HepG2 (cell line): Measurements from ENCODE around the gene PRDX5. TPM values are rescaled to one million over a fixed set of nuclear protein-coding genes. Genes with fewer than 3 reads are reported as not detected.
A peak's percentile ranks its signal among the peaks of the same experiment; 100 is the strongest.

ENCODE experiments used
- ATAC-seq: fragments of 200-7000 bp; cut with Tn5 transposase; 3 replicates; pipeline ENCODE4 v1.9.1; 2020; ENCODE audit warnings: mild to moderate bottlenecking, moderate library complexity
- BruUV-seq: library from RNA; stranded (reverse); fragments of 400-500 nt; replicated peaks from 2 replicates; lab custom pipeline; 2021; lab: Mats Ljungman, UMichigan
- CTCF ChIA-PET: fragments of 300-600 bp; formaldehyde crosslinking; extraction: SDS; loops from one replicate; lab custom pipeline; 2021; ENCODE audit warnings: low total read pairs, inconsistent platforms, low intra/inter-chr PET ratio; lab: Yijun Ruan, JAX
- POLR2A ChIA-PET: fragments of 350-600 bp; sonication (Branson Sonifier 250); formaldehyde crosslinking; loops from one replicate; lab custom pipeline; 2020; ENCODE audit warnings: antibody characterized with exemption, inconsistent platforms; lab: Yijun Ruan, JAX
- DNase-seq: peaks from one replicate; pipeline ENCODE4 v3.0.0-alpha.2; 2015; ENCODE audit warnings: low spot score
- FAIRE-seq: peaks from 3 replicates; lab custom pipeline; 2011; peaks lifted over from hg19 to GRCh38; lab: Jason Lieb, UNC
- H2AFZ ChIP-seq: one replicate; pipeline ENCODE4 v1.6.1; 2011; ENCODE audit warnings: low read length, inconsistent platforms
- H3K27ac ChIP-seq: fragments of 300-600 bp; 3 replicates; pipeline ENCODE4 v1.8.0; 2011; ENCODE audit warnings: mixed run types, mild to moderate bottlenecking, mixed read lengths, low read length, inconsistent platforms; ENCODE audit not compliant: insufficient read depth; ENCODE audit errors: extremely low read length
- H3K27me3 ChIP-seq, 2 experiments: fragments of 200-600 bp in 1 of 2; 2 replicates in 1 of 2; 3 replicates in 1 of 2; pipeline versions ENCODE4 v1.6.0 to v1.8.0; 2011; ENCODE audit warnings: low read length in 2 of 2, mild to moderate bottlenecking in 2 of 2, moderate library complexity in 2 of 2, inconsistent platforms in 1 of 2; ENCODE audit not compliant: insufficient read depth in 2 of 2, control insufficient read depth in 1 of 2
- H3K36me3 ChIP-seq, 2 experiments: fragments of 200-600 bp in 1 of 2; replicated peaks in 1 of 2; 2 replicates in 1 of 2; 3 replicates in 1 of 2; pipeline versions ENCODE4 v1.5.1 to v1.8.0; 2011; ENCODE audit warnings: low read length in 2 of 2, inconsistent platforms in 1 of 2; ENCODE audit not compliant: insufficient read depth in 2 of 2, control insufficient read depth in 1 of 2
- H3K4me1 ChIP-seq: 2 replicates; pipeline ENCODE4 v1.5.1; 2012; ENCODE audit warnings: low read length, inconsistent platforms; ENCODE audit not compliant: insufficient read depth
- H3K4me2 ChIP-seq: 2 replicates; pipeline ENCODE4 v1.6.0; 2011; ENCODE audit warnings: low read depth, low read length, inconsistent platforms
- H3K4me3 ChIP-seq, 3 experiments: fragments of 200-600 bp in 1 of 3; sonication (generic), shearing (Covaris generic) in 1 of 3; replicated peaks in 1 of 3; 2 replicates each; pipeline ENCODE4 v1.5.1; 2011 to 2016; ENCODE audit warnings: low read length in 3 of 3, inconsistent platforms in 2 of 3, low read depth in 2 of 3, mild to moderate bottlenecking in 2 of 3, control low read depth in 1 of 3, mixed read lengths in 1 of 3; ENCODE audit not compliant: insufficient read depth in 1 of 3
- H3K79me2 ChIP-seq: one replicate; pipeline ENCODE4 v1.6.1; 2011; ENCODE audit warnings: low read length, inconsistent platforms; ENCODE audit not compliant: insufficient read depth
- H3K9ac ChIP-seq: 2 replicates; pipeline ENCODE4 v1.6.0; 2011; ENCODE audit warnings: mild to moderate bottlenecking, low read depth, low read length, inconsistent platforms; ENCODE audit not compliant: insufficient read depth
- H3K9me3 ChIP-seq: 2 replicates; pipeline ENCODE4 v1.5.1; 2012; ENCODE audit warnings: mild to moderate bottlenecking, low read length
- H4K20me1 ChIP-seq: 2 replicates; pipeline ENCODE4 v1.6.0; 2011; ENCODE audit warnings: inconsistent platforms, mild to moderate bottlenecking, low read length, moderate library complexity; ENCODE audit not compliant: insufficient read depth
- AHR ChIP-seq: IDR thresholded peaks from 2 replicates; pipeline ENCODE4 v1.6.1; 2018; ENCODE audit warnings: missing genetic modification reagents, missing compliant biosample characterization
- ATF2 ChIP-seq: sonication (generic); formaldehyde crosslinking; IDR thresholded peaks from 2 replicates; pipeline ENCODE4 v1.4.0; 2020; ENCODE audit warnings: missing genetic modification reagents
- E2F5 ChIP-seq: sonication (generic); formaldehyde crosslinking; conservative IDR thresholded peaks from 2 replicates; pipeline ENCODE4 v1.4.0; 2020; ENCODE audit warnings: missing genetic modification reagents
- HDAC1 ChIP-seq: sonication (generic); formaldehyde crosslinking; IDR thresholded peaks from 2 replicates; pipeline ENCODE4 v1.5.1; 2020; ENCODE audit warnings: mild to moderate bottlenecking, missing genetic modification reagents
- HES4 ChIP-seq: sonication (generic); formaldehyde crosslinking; IDR thresholded peaks from 2 replicates; pipeline ENCODE4 v1.9.0; 2021; ENCODE audit warnings: mild to moderate bottlenecking, missing genetic modification reagents, borderline replicate concordance
- KAT2B ChIP-seq: fragments of 150-350 bp; IDR thresholded peaks from 2 replicates; pipeline ENCODE4 v1.6.1; 2014; ENCODE audit warnings: low read depth, low read length, borderline replicate concordance
- MED1 ChIP-seq: sonication (generic); formaldehyde crosslinking; IDR thresholded peaks from 2 replicates; pipeline ENCODE4 v1.4.0; 2020; ENCODE audit warnings: missing genetic modification reagents
- SATB2 ChIP-seq: sonication (generic); formaldehyde crosslinking; IDR thresholded peaks from 2 replicates; pipeline ENCODE4 v1.5.0; 2020; ENCODE audit warnings: missing genetic modification reagents
- ZNF207 ChIP-seq: fragments of 450-650 bp; IDR thresholded peaks from 2 replicates; pipeline ENCODE4 v1.6.1; 2016; ENCODE audit warnings: antibody characterized with exemption, borderline replicate concordance
- ZNF292 ChIP-seq: sonication (generic); formaldehyde crosslinking; IDR thresholded peaks from 2 replicates; pipeline ENCODE4 v1.8.1; 2022; ENCODE audit warnings: mild to moderate bottlenecking, low read depth, missing genetic modification reagents, borderline replicate concordance
- ZNF382 ChIP-seq: sonication (generic); formaldehyde crosslinking; IDR thresholded peaks from 2 replicates; pipeline ENCODE4 v1.5.0; 2020; ENCODE audit warnings: missing genetic modification reagents, mild to moderate bottlenecking, borderline replicate concordance
- WGBS: methylation state at CpG from one replicate; pipeline ENCODE4 v1.1.6; 2017; ENCODE audit warnings: low lambda C conversion rate; 5-methylcytosine and 5-hydroxymethylcytosine counted together
- in situ Hi-C: cut with HindIII; loops from 2 replicates; pipeline ENCODE4 v1.10.0; 2017; ENCODE audit warnings: low pct_unique_long_range_greater_than_20kb; ENCODE audit not compliant: extremely low pct_ligation_motif_present
- intact Hi-C: fragments of 100-400 bp; cut with micrococcal nuclease; formaldehyde crosslinking; loops from one replicate; pipeline ENCODE4 v1.10.0; 2022; ENCODE audit not compliant: unreplicated experiment
- polyA plus RNA-seq, 8 experiments: library from polyadenylated mRNA; depleted of rRNA in 3 of 8; stranded (reverse) in 7 of 8; unstranded in 1 of 8; fragments of >200 nt; fragmentation: Illumina TruSeq in 4 of 8; extraction: Trizol in 4 of 8; gene quantifications; 2 replicates each; pipeline versions ENCODE4 v1.2.1 to v1.2.3, GENCODE V29; 2011 to 2016; ENCODE audit warnings: low read depth in 4 of 8, missing spikeins in 1 of 8, mixed read lengths in 1 of 8; ENCODE audit not compliant: insufficient read depth in 1 of 8
- total RNA-seq, 5 experiments: library from RNA; depleted of rRNA; stranded (reverse); fragments of >200 nt; fragmentation: Illumina TruSeq; extraction: Trizol; gene quantifications; 2 replicates each; pipeline ENCODE4 v1.2.3, GENCODE V29; 2016; ENCODE audit warnings: low read depth in 1 of 5
- TF ChIP-seq, protein P1 (sequence below): sonication (generic); formaldehyde crosslinking; IDR thresholded peaks from 2 replicates; pipeline ENCODE4 v1.8.0; 2022; ENCODE audit warnings: missing genetic modification reagents, mild to moderate bottlenecking, borderline replicate concordance

Gene PRDX5
- total and polyA plus RNA-seq, 2 of the 13 experiments (the other 11 are each of a cell fraction or from before 2014, with no cell fraction given) = 215 to 311 TPM

GRCh38 chr11:64341429-64341828 lies 23.5 kb downstream of the PRDX5 start:
- FAIRE-seq (no peak), DNase-seq (no peak), ATAC-seq (no peak)
- intact Hi-C loops = no loop called here
- no peak overlapping the region for H2AFZ ChIP-seq
- H3K4me2 ChIP-seq = peak overlapping the region; percentile 55; the same call in 1 of the 2 replicates
- peaks cover 34% of the 10 kb centered on the region for H3K4me1 ChIP-seq
- H3K27me3 ChIP-seq = peaks cover 3 to 43% of the 10 kb centered on the region in 2 experiments; a peak in 4 of 5 replicates
- TF ChIP-seq HES4 (CRISPR knock-in tag) = 0 out of 2 replicates have a peak, but pooled peaks have one; percentile 7
- no peak for TF ChIP-seq ATF2 (CRISPR knock-in tag)
- ChIA-PET CTCF (interaction anchor here (1.2 kb wide), 1 partner anchor 14 kb away, joined by 3 read pairs; no protein-coding TSS in a partner anchor), POLR2A (interaction anchor here (0.7 to 2.7 kb wide), 3 partner anchors 14 to 156 kb away, joined by 3 to 13 read pairs (median 10); partner anchors contain the start of genes PRDX5, STIP1 and TRMT112)
- 71% methylated on average over 9 of the region's 21 CpGs for WGBS
- BruUV-seq = no TSS peak
- H3K4me3 ChIP-seq = no peak overlapping the region
- in situ Hi-C loops = no loop called here
- H3K9ac ChIP-seq = no peak overlapping the region
- H3K36me3 ChIP-seq = no peaks in the 10 kb centered on the region
- H3K79me2 ChIP-seq = no peaks in the 10 kb centered on the region
- H4K20me1 ChIP-seq = no peaks in the 10 kb centered on the region
- no peak overlapping the region for H3K27ac ChIP-seq
- no peaks in the 10 kb centered on the region for H3K9me3 ChIP-seq

GRCh38 chr11:64341851-64342791 lies 24.2 kb downstream of the PRDX5 start:
- Histone ChIP-seq H3K9me3 (no peaks in the 10 kb centered on the region), H3K9ac (peak overlapping the region; percentile 31; the same call in 1 of the 2 replicates), H2AFZ (no peak overlapping the region), H3K4me2 (peak overlapping the region; percentile 65), H4K20me1 (no peaks in the 10 kb centered on the region), H3K79me2 (no peaks in the 10 kb centered on the region), H3K27me3 (peaks cover 3 to 43% of the 10 kb centered on the region in 2 experiments; a peak in 4 of 5 replicates), H3K27ac (no peak overlapping the region), H3K36me3 (no peaks in the 10 kb centered on the region), H3K4me1 (peaks cover 36% of the 10 kb centered on the region), H3K4me3 (peak overlapping the region in 2 of 3 experiments; percentile 46 to 64; a peak in 4 of 6 replicates)
- intact Hi-C loops = no loop called here
- in situ Hi-C loops = no loop called here
- 18% methylated on average over 39 of the region's 55 CpGs for WGBS
- DNase-seq = peak; percentile 63
- peak; percentile 84 for ATAC-seq
- ChIA-PET CTCF (interaction anchor here (1.2 kb wide), 1 partner anchor 13 kb away, joined by 3 read pairs; no protein-coding TSS in a partner anchor), POLR2A (interaction anchor here (1.0 to 2.7 kb wide), 3 partner anchors 10 to 24 kb away, joined by 7 to 13 read pairs (median 10); partner anchors contain the start of genes PRDX5 and TRMT112)
- no TSS peak for BruUV-seq
- no peak for FAIRE-seq
- TF ChIP-seq, protein P1, sequence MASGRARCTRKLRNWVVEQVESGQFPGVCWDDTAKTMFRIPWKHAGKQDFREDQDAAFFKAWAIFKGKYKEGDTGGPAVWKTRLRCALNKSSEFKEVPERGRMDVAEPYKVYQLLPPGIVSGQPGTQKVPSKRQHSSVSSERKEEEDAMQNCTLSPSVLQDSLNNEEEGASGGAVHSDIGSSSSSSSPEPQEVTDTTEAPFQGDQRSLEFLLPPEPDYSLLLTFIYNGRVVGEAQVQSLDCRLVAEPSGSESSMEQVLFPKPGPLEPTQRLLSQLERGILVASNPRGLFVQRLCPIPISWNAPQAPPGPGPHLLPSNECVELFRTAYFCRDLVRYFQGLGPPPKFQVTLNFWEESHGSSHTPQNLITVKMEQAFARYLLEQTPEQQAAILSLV (CRISPR knock-in tag) = no peak
- no peak for TF ChIP-seq SATB2 (CRISPR knock-in tag)
- TF ChIP-seq E2F5 (CRISPR knock-in tag) = no peak
- TF ChIP-seq ZNF292 = no peak
- 0 out of 2 replicates have a peak, but pooled peaks have one; percentile 53 for TF ChIP-seq AHR (CRISPR knock-in tag)
- no peak for TF ChIP-seq KAT2B
- TF ChIP-seq ZNF382 = no peak
- peak; percentile 30; the same call in 1 of the 2 replicates for TF ChIP-seq HDAC1
- no peak for TF ChIP-seq MED1 (CRISPR knock-in tag)
- no peak for TF ChIP-seq ZNF207
